Erythroblast (primary cell): ENCODE results near the gene EVX1.

ENCODE experiments used
- DNase-seq, 2 experiments: peaks; one replicate each; lab custom pipeline; 2025; lab: John Stamatoyannopoulos, UW
- GATA1 ChIP-seq: IDR thresholded peaks from 2 replicates; pipeline ENCODE4 v1.6.1; 2011; ENCODE audit warnings: low read depth, mild to moderate bottlenecking, control low read depth, low read length, moderate library complexity
- POLR2A ChIP-seq: IDR thresholded peaks from 2 replicates; pipeline ENCODE4 v1.6.1; 2011; ENCODE audit warnings: mild to moderate bottlenecking, low read length

EVX1 gene

DNA sequence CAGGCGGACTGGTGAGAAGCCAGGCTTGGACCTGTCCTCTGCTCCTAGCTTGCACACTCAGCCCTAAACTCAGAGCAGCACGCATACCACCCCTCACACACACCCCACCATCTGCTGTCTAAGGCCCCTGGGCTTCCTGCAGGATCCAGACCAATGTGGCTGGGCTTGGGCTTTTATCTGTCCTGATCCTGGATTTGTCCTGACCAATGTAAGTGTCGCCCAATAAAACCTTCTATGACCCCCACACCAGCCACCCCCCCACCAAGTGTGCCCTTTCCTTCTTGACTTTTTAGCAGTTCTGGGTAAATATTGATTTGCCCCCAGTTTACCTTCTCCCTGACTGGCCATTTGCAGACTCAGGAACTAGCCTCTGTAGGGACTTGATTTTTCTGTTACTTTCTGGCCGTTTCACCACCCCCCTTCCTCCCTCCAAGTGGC, 41.0 kb upstream of the EVX1 start:
- no peak for TF ChIP-seq GATA1
- no peak for TF ChIP-seq POLR2A
- DNase-seq: no peak

DNA sequence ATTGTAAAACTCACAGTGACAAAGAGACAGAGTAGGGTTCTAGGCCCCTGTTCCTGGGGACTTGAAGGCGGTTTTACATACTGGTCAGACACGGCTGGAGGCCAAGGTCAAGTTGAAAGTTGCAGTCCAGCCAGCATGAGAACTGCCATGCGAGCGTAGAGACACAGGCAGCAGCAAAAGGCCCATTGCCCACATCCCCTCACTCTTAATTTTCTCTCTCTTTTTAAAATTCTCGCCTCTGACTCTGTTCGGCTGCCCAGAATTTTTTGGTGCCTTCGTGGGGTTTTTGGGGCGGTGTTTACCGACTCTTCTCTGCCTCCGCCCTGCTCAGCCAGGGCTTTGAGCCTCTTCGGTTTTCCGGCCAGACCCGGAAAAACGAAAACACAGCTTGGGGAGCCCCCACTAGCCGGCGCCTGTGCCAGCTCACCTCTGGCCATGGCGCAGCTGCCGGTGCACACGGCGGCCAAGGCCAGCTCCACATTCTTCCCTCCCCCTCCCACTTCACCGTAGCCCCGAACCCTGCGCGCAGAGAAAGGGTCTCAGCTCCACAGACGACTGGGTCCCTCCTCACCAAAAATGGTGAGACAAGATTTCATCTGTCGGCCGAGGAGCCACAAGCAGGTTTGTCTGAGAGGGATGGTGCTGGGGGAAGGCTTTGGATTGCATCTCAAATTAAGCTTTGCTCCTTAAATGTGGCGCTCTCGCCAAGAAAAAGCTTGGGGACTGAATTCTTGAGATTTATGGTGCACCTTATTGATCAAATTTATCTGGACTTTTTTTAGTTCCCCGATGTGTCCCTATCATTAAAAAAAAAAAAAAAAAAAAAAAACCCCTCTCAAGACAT, 40.4 kb upstream of the EVX1 start:
- no peak for TF ChIP-seq POLR2A
- DNase-seq: no peak

DNA sequence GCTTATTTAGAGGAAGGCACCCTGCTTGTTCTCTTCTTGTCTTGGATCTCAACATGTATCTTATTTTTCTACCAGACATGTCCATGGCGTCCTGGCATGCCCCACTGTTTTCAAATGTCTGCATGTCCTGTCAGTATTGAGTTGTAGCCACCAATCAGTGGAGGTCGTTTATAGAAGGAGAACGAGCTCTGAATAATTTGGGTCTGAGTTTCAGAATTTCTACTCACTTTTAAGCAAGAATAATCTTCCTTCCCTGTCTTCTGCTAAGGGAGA, 39.8 kb upstream of the EVX1 start:
- DNase-seq: no peak
- TF ChIP-seq GATA1 (no peak), POLR2A (no peak)

DNA sequence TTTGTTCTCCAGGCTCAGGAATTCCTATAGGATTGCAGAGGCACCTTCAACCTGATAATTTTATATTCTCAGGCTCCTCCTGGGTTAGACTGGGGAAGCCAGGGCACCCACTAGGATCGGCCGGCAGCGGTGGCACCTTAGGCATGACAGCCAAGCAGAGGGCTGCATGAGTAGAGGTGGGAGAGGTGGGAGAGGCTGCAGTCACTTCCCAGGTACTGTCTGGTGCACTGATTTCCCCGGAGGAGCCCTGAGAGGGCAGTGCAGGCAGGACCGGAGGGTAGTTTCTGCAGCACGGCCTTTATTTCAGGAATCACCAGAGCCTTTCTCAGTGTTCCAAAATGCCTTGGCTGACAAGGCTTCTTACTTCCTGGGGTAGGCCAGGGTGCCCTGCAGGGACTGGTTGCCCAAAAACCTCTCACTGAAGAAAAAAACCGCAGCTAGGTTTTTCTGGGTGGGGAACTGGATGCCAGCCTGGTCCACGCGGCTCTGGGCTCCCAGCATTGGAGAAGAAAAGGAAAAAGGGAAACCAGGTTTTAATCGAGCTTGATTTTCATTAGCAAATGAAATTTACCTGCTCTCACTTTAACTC, 39.1 kb upstream of the EVX1 start:
- no peak for DNase-seq
- TF ChIP-seq POLR2A: no peak
- no peak for TF ChIP-seq GATA1

GRCh38 chr7:27203964-27204594, 38.5 kb upstream of the EVX1 start:
- no peak for DNase-seq
- no peak for TF ChIP-seq POLR2A
- no peak for TF ChIP-seq GATA1

DNA sequence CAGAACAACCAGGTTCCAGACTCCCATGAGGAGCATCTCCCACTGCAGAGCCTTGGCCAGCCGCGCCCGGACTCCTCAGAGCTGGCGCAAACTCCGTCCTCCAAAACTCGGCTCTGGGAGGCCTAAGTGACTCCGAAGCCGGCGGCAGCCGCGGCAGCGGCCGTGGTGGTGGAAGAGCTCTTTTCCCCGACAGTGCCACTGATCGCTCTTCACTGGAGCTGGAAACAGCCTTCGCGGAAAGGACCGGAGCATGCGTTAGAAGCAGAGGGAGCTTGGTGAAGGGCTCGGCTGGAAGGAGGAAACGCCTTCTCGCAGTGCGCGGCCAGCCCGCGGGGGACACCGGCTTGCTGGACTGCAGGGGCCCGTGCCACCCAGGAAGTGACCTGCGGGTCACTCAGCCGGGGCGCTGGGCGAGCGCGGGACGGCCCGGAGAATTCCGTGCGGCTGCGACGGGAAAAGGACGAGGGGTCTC, 37.7 kb upstream of the EVX1 start:
- no peak for TF ChIP-seq GATA1
- no peak for TF ChIP-seq POLR2A
- no peak for DNase-seq

- DNase-seq: no peak
- TF ChIP-seq GATA1 (no peak), POLR2A (no peak)
Measured at GRCh38 chr7:27205325-27206280, 37.0 kb upstream of the EVX1 start.

DNA sequence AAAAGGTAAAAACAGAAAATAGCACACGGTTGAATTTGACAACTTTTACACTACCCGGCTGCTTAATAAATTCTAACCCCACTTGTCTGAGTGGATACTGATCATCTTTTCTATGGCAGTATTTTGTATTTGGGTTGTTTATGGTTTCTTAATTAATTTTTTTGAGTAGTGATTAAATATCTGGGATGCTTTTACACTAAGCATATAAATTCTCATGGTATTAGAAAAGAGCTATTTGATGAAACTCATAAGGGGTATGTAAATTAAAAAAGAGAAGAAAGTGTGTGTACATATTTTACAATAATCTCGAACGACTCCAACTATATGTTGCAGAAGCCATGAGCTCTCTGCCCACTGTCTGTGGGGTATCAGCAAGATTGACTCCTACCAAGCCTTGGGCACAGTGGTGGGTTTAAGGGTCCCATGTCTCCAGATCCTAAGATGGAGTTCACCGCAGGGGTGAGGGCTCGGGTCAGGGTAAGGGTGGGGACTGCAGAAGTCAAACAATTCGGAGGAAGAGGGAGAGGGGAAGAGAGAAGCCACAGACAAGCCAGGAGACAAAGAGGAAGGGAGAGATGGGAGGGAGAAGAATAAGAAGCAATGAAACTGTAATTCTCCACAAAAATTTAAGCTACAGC, 35.1 kb upstream of the EVX1 start:
- no peak for DNase-seq
- TF ChIP-seq POLR2A (no peak), GATA1 (no peak)

DNA sequence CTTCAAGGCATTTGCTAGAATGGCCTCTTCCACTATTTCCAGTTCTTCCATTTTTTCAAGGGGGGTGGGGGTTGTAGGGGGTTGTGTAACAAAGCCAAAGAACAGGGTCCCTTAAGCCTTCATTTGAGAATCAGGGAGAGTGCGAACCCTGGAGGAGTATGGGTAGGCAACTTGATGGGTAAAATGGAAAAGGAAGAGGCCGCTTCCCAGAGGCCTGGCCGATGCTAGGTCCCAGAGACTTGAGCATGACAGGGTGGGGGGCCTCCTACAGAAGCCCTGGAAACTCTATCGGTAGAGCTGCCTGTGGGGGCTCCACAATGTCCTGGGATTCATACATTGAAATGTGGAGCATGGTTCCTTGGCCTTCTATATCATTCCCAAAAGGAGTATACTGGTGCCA, 33.6 kb upstream of the EVX1 start:
- no peak for DNase-seq
- TF ChIP-seq POLR2A (no peak), GATA1 (no peak)

DNA sequence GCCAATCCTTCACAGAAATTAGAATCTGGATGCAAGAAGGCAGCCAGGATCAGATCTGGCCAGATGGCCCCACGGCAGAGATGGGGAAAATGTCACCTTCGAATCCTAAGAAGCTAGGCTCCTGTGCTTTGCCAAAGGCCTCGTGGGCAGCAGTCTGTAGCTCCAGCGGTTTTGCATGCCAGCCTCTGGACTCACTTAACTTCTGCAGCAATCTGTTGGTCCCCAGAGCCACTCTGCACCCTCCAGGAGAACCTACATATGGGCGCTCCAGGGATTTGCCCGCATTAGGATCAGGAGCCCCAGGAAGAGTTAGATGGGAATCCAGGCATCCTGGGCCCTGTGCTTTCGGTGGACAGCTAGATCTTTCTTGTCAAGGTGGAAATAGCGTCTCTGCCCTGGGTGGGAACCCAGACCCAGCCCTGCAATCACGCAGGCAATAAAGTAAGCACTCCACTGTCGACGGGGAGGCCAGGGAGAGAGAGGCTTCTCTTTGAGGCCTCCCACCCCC, 32.6 kb upstream of the EVX1 start:
- no peak for TF ChIP-seq POLR2A
- DNase-seq: no peak

- TF ChIP-seq POLR2A (no peak), GATA1 (no peak)
- DNase-seq: peak; percentile 12 to 43
Measured at GRCh38 chr7:27210441-27211083, 32.0 kb upstream of the EVX1 start.

DNA sequence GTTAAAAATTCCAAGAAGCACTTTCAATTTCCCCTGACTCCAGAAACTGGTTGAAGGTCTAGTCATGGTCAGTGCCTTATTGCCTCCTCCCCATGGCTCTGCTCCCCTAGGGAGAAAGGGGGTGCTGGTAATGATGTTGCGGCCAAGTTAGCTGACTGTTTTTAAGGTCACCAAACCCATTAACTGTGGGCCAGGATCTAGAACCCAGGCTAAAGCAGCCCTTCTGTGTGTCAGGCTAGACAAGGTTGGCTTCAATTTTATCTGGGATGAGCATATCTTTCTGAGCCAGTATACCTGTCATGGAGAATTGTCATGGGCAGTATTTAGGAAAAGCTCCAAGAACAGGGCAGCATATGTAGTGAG, 31.5 kb upstream of the EVX1 start:
- TF ChIP-seq GATA1 (no peak), POLR2A (no peak)
- DNase-seq: no peak
